Caco-2 (cell line): ENCODE results near the gene NUP62. TPM values are rescaled to one million over a fixed set of nuclear protein-coding genes. Genes with fewer than 3 reads are reported as not detected.
A peak's percentile ranks its signal among the peaks of the same experiment; 100 is the strongest.

ENCODE experiments used
- BruUV-seq: library from RNA; stranded (reverse); fragments of 400-500 nt; replicated peaks from 2 replicates; lab custom pipeline; 2021; lab: Mats Ljungman, UMichigan
- CTCF ChIA-PET: fragments of 300-600 bp; sonication (Branson Sonifier 250); formaldehyde crosslinking; loops from one replicate; lab custom pipeline; 2022; ENCODE audit warnings: antibody characterized with exemption; lab: Charles Lee
- POLR2A ChIA-PET: fragments of 300-600 bp; sonication (Branson Sonifier 250); formaldehyde crosslinking; loops from one replicate; lab custom pipeline; 2022; ENCODE audit warnings: antibody characterized with exemption; lab: Charles Lee
- DNase-seq, 2 experiments: peaks; one replicate each; pipeline versions ENCODE4 v3.0.0 to v3.0.0-alpha.2; 2020 to 2022
- H3K27me3 ChIP-seq: replicated peaks from 2 replicates; pipeline ENCODE4 v1.6.0; 2011; ENCODE audit warnings: low read length; ENCODE audit not compliant: control insufficient read depth, insufficient read depth
- H3K36me3 ChIP-seq: 2 replicates; pipeline ENCODE4 v1.5.1; 2011; ENCODE audit warnings: low read length; ENCODE audit not compliant: control insufficient read depth, insufficient read depth
- H3K4me1 ChIP-seq: fragments of 250-450 bp; sonication (Bioruptor Pico); 2 replicates; pipeline ENCODE4 v1.5.1; 2020; ENCODE audit warnings: mild to moderate bottlenecking
- H3K4me3 ChIP-seq: 2 replicates; pipeline ENCODE4 v1.5.1; 2011; ENCODE audit warnings: low read depth, mild to moderate bottlenecking, control low read depth, low read length
- H3K9me3 ChIP-seq: fragments of 250-450 bp; sonication (Bioruptor Pico); 2 replicates; pipeline ENCODE4 v1.5.1; 2020; ENCODE audit warnings: mild to moderate bottlenecking, moderate library complexity
- H3K27ac Mint-ChIP-seq: one replicate; pipeline ENCODE4 v1.8.0; 2022; ENCODE audit warnings: mixed read lengths; ENCODE audit not compliant: unreplicated experiment
- H3K27me3 Mint-ChIP-seq: one replicate; pipeline ENCODE4 v1.8.0; 2022; ENCODE audit warnings: mixed read lengths; ENCODE audit not compliant: insufficient read depth, unreplicated experiment
- H3K36me3 Mint-ChIP-seq: one replicate; pipeline ENCODE4 v1.8.0; 2022; ENCODE audit warnings: mild to moderate bottlenecking, mixed read lengths; ENCODE audit not compliant: insufficient read depth, unreplicated experiment
- H3K4me1 Mint-ChIP-seq: one replicate; pipeline ENCODE4 v1.8.0; 2022; ENCODE audit warnings: low read depth, mixed read lengths; ENCODE audit not compliant: unreplicated experiment
- H3K4me3 Mint-ChIP-seq: one replicate; pipeline ENCODE4 v1.8.0; 2022; ENCODE audit warnings: mild to moderate bottlenecking, moderate library complexity, mixed read lengths; ENCODE audit not compliant: unreplicated experiment
- H3K9me3 Mint-ChIP-seq: one replicate; pipeline ENCODE4 v1.8.0; 2022; ENCODE audit warnings: mixed read lengths; ENCODE audit not compliant: unreplicated experiment
- CTCF ChIP-seq, 2 experiments: fragments of 200-600 bp in 1 of 2; IDR thresholded peaks; 1 replicate in 1 of 2; 2 replicates in 1 of 2; pipeline versions ENCODE4 v1.5.1 to v1.8.0; 2011 to 2022; ENCODE audit warnings: antibody characterized with exemption in 1 of 2, control low read depth in 1 of 2, inconsistent platforms in 1 of 2, low read depth in 1 of 2, low read length in 1 of 2, mild to moderate bottlenecking in 1 of 2, moderate library complexity in 1 of 2; ENCODE audit not compliant: insufficient read depth in 1 of 2, severe bottlenecking in 1 of 2, unreplicated experiment in 1 of 2
- intact Hi-C: fragments of 100-400 bp; cut with micrococcal nuclease; formaldehyde crosslinking; loops from one replicate; pipeline ENCODE4 v1.10.0; 2022; ENCODE audit not compliant: unreplicated experiment
- total RNA-seq: library from RNA; stranded (reverse); gene quantifications from 2 replicates; pipeline ENCODE4 v1.2.3, GENCODE V29; 2022

NUP62 gene
- total RNA-seq, 1 experiment from 2014 or later: 116 TPM

GRCh38 chr19:49871349-49871985 lies 57.8 kb downstream of the NUP62 start:
- Histone ChIP-seq H3K27me3 (no peaks in the 10 kb centered on the region), H3K9me3 (no peaks in the 10 kb centered on the region), H3K4me3 (no peak overlapping the region), H3K36me3 (peaks cover 4% of the 10 kb centered on the region), H3K4me1 (peaks cover 12% of the 10 kb centered on the region)
- DNase-seq: no peak
- Mint-ChIP-seq H3K4me1 (peaks cover 6% of the 10 kb centered on the region), H3K36me3 (peaks cover 30% of the 10 kb centered on the region), H3K4me3 (peak overlapping the region; percentile 27), H3K9me3 (no peaks in the 10 kb centered on the region), H3K27ac (no peak overlapping the region), H3K27me3 (no peaks in the 10 kb centered on the region)
- TF ChIP-seq CTCF (IDR thresholded peaks at IDR 0.05; ENCODE audit: insufficient read depth in 1 of 2, low read depth in 1 of 2, low read length in 1 of 2, severe bottlenecking in 1 of 2, unreplicated experiment in 1 of 2): no peak
- BruUV-seq: no TSS peak
- POLR2A ChIA-PET: no interaction called here
- intact Hi-C loops: loop anchor here (10.0 kb wide), 1 partner anchor 443 kb away; no protein-coding TSS in a partner anchor
- CTCF ChIA-PET: no interaction called here

- H3K27me3 ChIP-seq: no peaks in the 10 kb centered on the region
- Mint-ChIP-seq H3K27me3 (no peaks in the 10 kb centered on the region), H3K36me3 (peaks cover 40% of the 10 kb centered on the region), H3K4me1 (peaks cover 16% of the 10 kb centered on the region), H3K9me3 (no peaks in the 10 kb centered on the region), H3K4me3 (no peak overlapping the region), H3K27ac (no peak overlapping the region)
- H3K9me3 ChIP-seq: no peaks in the 10 kb centered on the region
- ChIA-PET CTCF (interaction anchor here (0.6 kb wide), 1 partner anchor 615 kb away, joined by 3 read pairs; no protein-coding TSS in a partner anchor), POLR2A (interaction anchor here (1.3 kb wide), 1 partner anchor 20 kb away, joined by 7 read pairs; no protein-coding TSS in a partner anchor)
- H3K36me3 ChIP-seq: peaks cover 6% of the 10 kb centered on the region
- intact Hi-C loops: loop anchor here (10.0 kb wide), 1 partner anchor 444 kb away; no protein-coding TSS in a partner anchor
- H3K4me1 ChIP-seq: peaks cover 22% of the 10 kb centered on the region
- peak overlapping the region; percentile 69 for H3K4me3 ChIP-seq
- BruUV-seq: no TSS peak
- TF ChIP-seq CTCF (IDR thresholded peaks at IDR 0.05; ENCODE audit: insufficient read depth in 1 of 2, low read depth in 1 of 2, low read length in 1 of 2, severe bottlenecking in 1 of 2, unreplicated experiment in 1 of 2): no peak
- DNase-seq: no peak
Observed at GRCh38 chr19:49870309-49870901, 58.9 kb downstream of the NUP62 start.

GRCh38 chr19:49869484-49870308 lies 59.6 kb downstream of the NUP62 start:
- Histone ChIP-seq H3K9me3 (no peaks in the 10 kb centered on the region), H3K36me3 (peaks cover 9% of the 10 kb centered on the region), H3K4me1 (peaks cover 22% of the 10 kb centered on the region), H3K4me3 (peak overlapping the region; percentile 69), H3K27me3 (no peaks in the 10 kb centered on the region)
- TF ChIP-seq CTCF (IDR thresholded peaks at IDR 0.05; ENCODE audit: insufficient read depth in 1 of 2, low read depth in 1 of 2, low read length in 1 of 2, severe bottlenecking in 1 of 2, unreplicated experiment in 1 of 2): peak in 1 of 2 experiments; percentile 19
- CTCF ChIA-PET: interaction anchor here (0.6 to 1.1 kb wide), 8 partner anchors 12 to 300 kb away, joined by 3 to 7 read pairs (median 4); partner anchors contain the start of gene PTOV1
- DNase-seq: peak; percentile 98
- Mint-ChIP-seq H3K36me3 (peaks cover 47% of the 10 kb centered on the region), H3K27me3 (no peaks in the 10 kb centered on the region), H3K4me1 (peaks cover 21% of the 10 kb centered on the region), H3K4me3 (no peak overlapping the region), H3K27ac (no peak overlapping the region), H3K9me3 (no peaks in the 10 kb centered on the region)
- POLR2A ChIA-PET: interaction anchor here (0.9 to 1.7 kb wide), 7 partner anchors 8 to 229 kb away, joined by 6 to 17 read pairs (median 7); partner anchors contain the start of genes AKT1S1, AP2A1, ATF5 and NUP62
- intact Hi-C loops: loop anchor here (1.0 to 10.0 kb wide), 4 partner anchors 8 to 445 kb away; partner anchors contain the start of genes AKT1S1, PRMT1 and TBC1D17
- TSS peak; percentile 32 for BruUV-seq
